Measurements from ENCODE around the gene AP5Z1.

- TF ChIP-seq CTCF (IDR thresholded peaks at IDR 0.05): no peak
- TF ChIP-seq POLR2A (IDR thresholded peaks at IDR 0.05): no peak
These were observed 27.2 kb upstream of the AP5Z1 start for GRCh38 chr7:4748231-4748681.
